SK-N-SH treated with all-trans-retinoic acid at 6 μM for 48 hours (cell line): ENCODE results near the gene PSMB7.

Source experiments
- ARNTL ChIP-seq: fragments of 450-650 bp; formaldehyde crosslinking; IDR thresholded peaks from 2 replicates; pipeline ENCODE4 v1.5.0; 2020; ENCODE audit warnings: low read depth, mild to moderate bottlenecking, moderate library complexity, borderline replicate concordance
- BACH2 ChIP-seq: fragments of 250-450 bp; sonication (Bioruptor Pico); IDR thresholded peaks from 2 replicates; pipeline ENCODE4 v1.9.0; 2021; ENCODE audit warnings: mild to moderate bottlenecking, borderline replicate concordance
- CREB5 ChIP-seq: fragments of 250-450 bp; sonication (Bioruptor Pico); IDR thresholded peaks from 2 replicates; pipeline ENCODE4 v1.5.1; 2020; ENCODE audit warnings: low read depth, mild to moderate bottlenecking, moderate library complexity
- GLIS3 ChIP-seq: fragments of 250-450 bp; sonication (Bioruptor Pico); IDR thresholded peaks from 2 replicates; pipeline ENCODE4 v1.5.0; 2020; ENCODE audit warnings: mild to moderate bottlenecking, moderate library complexity
- OSR1 ChIP-seq: fragments of 250-450 bp; sonication (Bioruptor Pico); IDR thresholded peaks from 2 replicates; pipeline ENCODE4 v1.8.0; 2022; ENCODE audit warnings: moderate library complexity, mild to moderate bottlenecking, inconsistent platforms
- PATZ1 ChIP-seq: fragments of 250-450 bp; sonication (Bioruptor Pico); IDR thresholded peaks from 2 replicates; pipeline ENCODE4 v1.8.0; 2020; ENCODE audit warnings: mild to moderate bottlenecking, moderate library complexity, borderline replicate concordance
- PPARA ChIP-seq: fragments of 250-450 bp; sonication (Bioruptor Pico); IDR thresholded peaks from 2 replicates; pipeline ENCODE4 v1.5.0; 2020; ENCODE audit warnings: mild to moderate bottlenecking, borderline replicate concordance
- RARB ChIP-seq: fragments of 250-450 bp; sonication (Bioruptor Pico); IDR thresholded peaks from 2 replicates; pipeline ENCODE4 v1.8.0; 2021; ENCODE audit warnings: mild to moderate bottlenecking, moderate library complexity
- SNAI2 ChIP-seq: fragments of 250-450 bp; sonication (Bioruptor Pico); IDR thresholded peaks from 2 replicates; pipeline ENCODE4 v1.5.0; 2020; ENCODE audit warnings: mild to moderate bottlenecking, moderate library complexity
- TOX ChIP-seq: fragments of 250-450 bp; sonication (Bioruptor Pico); IDR thresholded peaks from 2 replicates; pipeline ENCODE4 v1.8.0; 2021; ENCODE audit warnings: mild to moderate bottlenecking, moderate library complexity, borderline replicate concordance
- ZFP3 ChIP-seq: fragments of 250-450 bp; sonication (Bioruptor Pico); IDR thresholded peaks from 2 replicates; pipeline ENCODE4 v1.5.0; 2020; ENCODE audit warnings: mild to moderate bottlenecking, moderate library complexity
- ZFP30 ChIP-seq: fragments of 450-650 bp; formaldehyde crosslinking; IDR thresholded peaks from 2 replicates; pipeline ENCODE4 v1.5.0; 2022; ENCODE audit warnings: mild to moderate bottlenecking, moderate library complexity
- ZNF8 ChIP-seq: fragments of 450-650 bp; formaldehyde crosslinking; IDR thresholded peaks from 2 replicates; pipeline ENCODE4 v1.5.0; 2020; ENCODE audit warnings: mild to moderate bottlenecking, moderate library complexity

- TF ChIP-seq ZFP30 (CRISPR knock-in tag) = no peak
- no peak for TF ChIP-seq CREB5 (CRISPR knock-in tag)
- no peak for TF ChIP-seq PATZ1 (CRISPR knock-in tag)
- TF ChIP-seq ZFP3 (CRISPR knock-in tag) = no peak
- TF ChIP-seq RARB (CRISPR knock-in tag) = no peak
- TF ChIP-seq ARNTL (CRISPR knock-in tag) = no peak
- TF ChIP-seq GLIS3 = no peak
- TF ChIP-seq SNAI2 (CRISPR knock-in tag) = no peak
- TF ChIP-seq OSR1 (CRISPR knock-in tag) = no peak
- TF ChIP-seq BACH2 (CRISPR knock-in tag) = no peak
- TF ChIP-seq ZNF8 (CRISPR knock-in tag) = no peak
- no peak for TF ChIP-seq PPARA
- TF ChIP-seq TOX = no peak
Measured at GRCh38 chr9:124399323-124399967, 15.8 kb downstream of the PSMB7 start.
